Upper lobe of left lung (tissue), 6 donors: ENCODE data around the gene IPO4. TPM values are rescaled to one million over a fixed set of nuclear protein-coding genes. Genes with fewer than 3 reads are reported as not detected.

Experiments used
- ATAC-seq, 2 donors: fragments of 200-7000 bp; cut with Tn5 transposase; one replicate each; pipeline ENCODE4 v1.9.1; 2022; ENCODE audit warnings: mild to moderate bottlenecking in 2 of 2, moderate library complexity in 2 of 2; ENCODE audit not compliant: low FRiP score in 2 of 2
- DNase-seq, 2 donors: peaks; one replicate each; pipeline ENCODE4 v3.0.0-alpha.2; 2019 to 2020
- H3K27ac ChIP-seq, 4 donors: fragments of 200-600 bp; sonication (generic); one replicate each; pipeline ENCODE4 v1.5.1; 2016 to 2019
- H3K27me3 ChIP-seq, 4 donors: fragments of 200-600 bp; sonication (generic); one replicate each; pipeline ENCODE4 v1.5.1; 2017 to 2019
- H3K36me3 ChIP-seq, 4 donors: fragments of 200-600 bp; sonication (generic); one replicate each; pipeline ENCODE4 v1.5.1; 2016 to 2019
- H3K4me1 ChIP-seq, 4 donors: fragments of 200-600 bp; sonication (generic); one replicate each; pipeline ENCODE4 v1.5.1; 2018 to 2019
- H3K4me3 ChIP-seq, 4 donors: fragments of 200-600 bp; sonication (generic); one replicate each; pipeline ENCODE4 v1.5.1; 2017 to 2019; ENCODE audit warnings: mild to moderate bottlenecking in 2 of 4, moderate library complexity in 1 of 4
- H3K9me3 ChIP-seq, 4 donors: fragments of 200-600 bp; sonication (generic); one replicate each; pipeline ENCODE4 v1.5.1; 2018 to 2019
- EP300 ChIP-seq, 4 donors: sonication (generic); formaldehyde crosslinking; IDR thresholded peaks; one replicate each; pipeline ENCODE4 v1.5.1; 2017; ENCODE audit warnings: antibody characterized with exemption in 4 of 4, control low read depth in 2 of 4
- POLR2A ChIP-seq, 4 donors: fragments of 450-650 bp; IDR thresholded peaks; one replicate each; pipeline ENCODE4 v1.5.1; 2016 to 2017; ENCODE audit warnings: antibody characterized with exemption in 4 of 4, mild to moderate bottlenecking in 2 of 4
- POLR2AphosphoS5 ChIP-seq, 2 donors: sonication (generic); formaldehyde crosslinking; IDR thresholded peaks; one replicate each; pipeline ENCODE4 v1.5.1; 2017; ENCODE audit warnings: antibody characterized with exemption in 2 of 2
- WGBS, 2 donors: methylation state at CpG; one replicate each; pipeline ENCODE4 v1.1.5; 2017 to 2018; 5-methylcytosine and 5-hydroxymethylcytosine counted together
- total RNA-seq, 6 donors: library from RNA; depleted of rRNA in 4 of 6; stranded (reverse); fragments of >200 nt in 4 of 6; gene quantifications; one replicate each; pipeline versions ENCODE4 v1.1.0 to v1.2.1, GENCODE V29; 2016 to 2021
- TF ChIP-seq, protein P1 (sequence below), 6 experiments: fragments of 450-650 bp in 4 of 6; fragments of 200-600 bp in 2 of 6; sonication (generic) in 2 of 6; IDR thresholded peaks; one replicate each; pipeline ENCODE4 v1.5.1; 2016 to 2019; ENCODE audit warnings: antibody characterized with exemption in 6 of 6
- donor health status: DM: no; HTN: no; CAD: no; lungs with moderate emphysema.
- donor health status: DM: no; HTN: yes; CAD: no; lungs with severe emphysema.

The IPO4 gene
- total RNA-seq, 6 donors from 2014 or later: 20.8 to 50.3 (median 35.2) TPM

DNA sequence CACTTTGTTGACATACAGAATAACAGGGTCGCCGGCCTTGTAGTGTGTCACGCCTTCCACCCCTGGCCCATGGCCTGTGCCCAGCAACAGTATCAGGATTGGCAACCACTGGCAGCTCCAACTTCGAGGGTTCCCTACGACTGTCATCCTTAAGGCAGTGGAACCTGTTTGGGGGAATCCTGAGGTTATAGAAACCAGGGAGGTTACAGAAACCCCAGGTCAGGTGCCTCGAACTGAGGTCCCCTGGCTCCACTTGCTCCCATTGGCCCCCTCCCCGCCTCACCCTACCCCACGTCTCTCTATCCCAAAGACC, 6.2 kb upstream of the IPO4 start:
- H3K36me3 ChIP-seq: peaks cover 0 to 34% (median 10%) of the 10 kb centered on the region in 4 donors
- TF ChIP-seq POLR2AphosphoS5 (IDR thresholded peaks at IDR 0.05): no peak
- TF ChIP-seq POLR2A (IDR thresholded peaks at IDR 0.05): no peak
- TF ChIP-seq EP300 (IDR thresholded peaks at IDR 0.05): no peak
- H3K27me3 ChIP-seq: no peaks in the 10 kb centered on the region
- H3K4me1 ChIP-seq: peaks cover 26 to 41% (median 30%) of the 10 kb centered on the region in 4 donors
- H3K4me3 ChIP-seq: peak overlapping the region; percentile 65 to 87 (median 79)
- WGBS, 2 donors: 13 to 48% methylated on average over 3 to 8 of the region's 8 CpGs
- no peak for ATAC-seq
- DNase-seq: no peak
- H3K9me3 ChIP-seq: no peaks in the 10 kb centered on the region
- peak overlapping the region; percentile 97 to 100 (median 99) for H3K27ac ChIP-seq

DNA sequence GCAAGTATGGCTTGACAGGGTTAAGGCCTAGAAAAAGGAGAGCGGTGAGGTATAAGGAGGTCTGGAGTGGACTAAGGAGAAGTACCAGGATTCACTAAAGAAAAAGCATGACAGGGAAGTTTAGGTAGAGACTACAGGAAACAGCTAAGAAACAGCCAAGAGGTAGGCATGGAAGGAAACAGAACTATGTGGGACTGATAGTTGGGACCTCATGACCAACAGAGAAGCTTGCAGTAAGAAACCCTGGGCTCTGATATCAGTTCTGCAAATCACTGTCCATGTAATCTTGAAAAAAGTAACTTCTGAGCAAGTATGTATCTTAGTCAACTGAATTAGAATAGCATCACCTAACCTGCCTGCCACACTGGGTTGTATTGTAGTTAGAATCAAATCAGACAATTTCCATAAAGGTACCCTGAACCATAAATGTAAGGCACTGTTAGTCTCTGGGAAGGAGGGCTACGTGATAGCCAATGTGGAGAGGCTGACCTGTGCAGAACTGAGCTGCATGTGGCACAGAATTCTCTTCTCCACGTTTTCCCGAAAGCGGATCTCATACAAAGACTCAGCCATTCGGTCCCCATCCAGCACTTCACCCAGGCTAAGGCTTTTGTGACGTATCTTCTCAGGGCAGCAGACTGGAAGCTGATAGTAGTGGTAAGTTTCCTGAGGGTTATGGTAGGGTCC, 5.7 kb upstream of the IPO4 start:
- H3K27ac ChIP-seq: peak overlapping the region; percentile 97 to 100 (median 99)
- peaks cover 27 to 44% (median 30%) of the 10 kb centered on the region in 4 donors for H3K4me1 ChIP-seq
- 81 to 88% methylated on average over 7 of the region's 7 CpGs for WGBS, 2 donors
- TF ChIP-seq, protein P1, sequence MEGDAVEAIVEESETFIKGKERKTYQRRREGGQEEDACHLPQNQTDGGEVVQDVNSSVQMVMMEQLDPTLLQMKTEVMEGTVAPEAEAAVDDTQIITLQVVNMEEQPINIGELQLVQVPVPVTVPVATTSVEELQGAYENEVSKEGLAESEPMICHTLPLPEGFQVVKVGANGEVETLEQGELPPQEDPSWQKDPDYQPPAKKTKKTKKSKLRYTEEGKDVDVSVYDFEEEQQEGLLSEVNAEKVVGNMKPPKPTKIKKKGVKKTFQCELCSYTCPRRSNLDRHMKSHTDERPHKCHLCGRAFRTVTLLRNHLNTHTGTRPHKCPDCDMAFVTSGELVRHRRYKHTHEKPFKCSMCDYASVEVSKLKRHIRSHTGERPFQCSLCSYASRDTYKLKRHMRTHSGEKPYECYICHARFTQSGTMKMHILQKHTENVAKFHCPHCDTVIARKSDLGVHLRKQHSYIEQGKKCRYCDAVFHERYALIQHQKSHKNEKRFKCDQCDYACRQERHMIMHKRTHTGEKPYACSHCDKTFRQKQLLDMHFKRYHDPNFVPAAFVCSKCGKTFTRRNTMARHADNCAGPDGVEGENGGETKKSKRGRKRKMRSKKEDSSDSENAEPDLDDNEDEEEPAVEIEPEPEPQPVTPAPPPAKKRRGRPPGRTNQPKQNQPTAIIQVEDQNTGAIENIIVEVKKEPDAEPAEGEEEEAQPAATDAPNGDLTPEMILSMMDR (IDR thresholded peaks at IDR 0.05): no peak
- no peak for TF ChIP-seq POLR2A (IDR thresholded peaks at IDR 0.05)
- TF ChIP-seq POLR2AphosphoS5 (IDR thresholded peaks at IDR 0.05): no peak
- no peak for TF ChIP-seq EP300 (IDR thresholded peaks at IDR 0.05)
- H3K4me3 ChIP-seq: peak overlapping the region; percentile 65 to 87 (median 79)
- H3K27me3 ChIP-seq: no peaks in the 10 kb centered on the region
- no peak for DNase-seq
- no peaks in the 10 kb centered on the region for H3K9me3 ChIP-seq
- no peak for ATAC-seq
- H3K36me3 ChIP-seq: peaks cover 0 to 31% (median 10%) of the 10 kb centered on the region in 4 donors

DNA sequence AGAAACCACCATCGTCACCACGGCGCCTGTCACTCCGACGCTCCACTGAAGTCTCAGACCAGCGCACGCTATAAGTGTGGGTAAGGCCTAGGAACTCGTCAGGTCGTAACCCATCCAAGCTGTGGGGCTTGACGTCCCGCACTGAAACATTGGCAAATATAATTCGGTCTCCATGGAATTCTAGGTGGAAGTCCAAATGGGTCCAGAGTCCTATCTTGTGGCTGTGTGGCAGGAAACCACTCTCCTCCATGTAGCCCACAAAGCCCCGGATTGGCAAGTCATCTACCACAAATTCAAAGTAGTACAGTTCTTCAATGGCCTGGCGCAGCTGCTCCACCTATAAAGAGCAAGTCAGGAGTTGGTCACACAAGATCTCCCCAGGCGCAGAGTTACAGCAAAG, 4.3 kb upstream of the IPO4 start:
- TF ChIP-seq, protein P1 (IDR thresholded peaks at IDR 0.05): no peak
- no peak for TF ChIP-seq POLR2A (IDR thresholded peaks at IDR 0.05)
- TF ChIP-seq EP300 (IDR thresholded peaks at IDR 0.05): no peak
- no peak for TF ChIP-seq POLR2AphosphoS5 (IDR thresholded peaks at IDR 0.05)
- peaks cover 0 to 23% (median 10%) of the 10 kb centered on the region in 4 donors for H3K36me3 ChIP-seq
- H3K4me3 ChIP-seq: no peak overlapping the region
- no peak for ATAC-seq
- no peak for DNase-seq
- no peak overlapping the region for H3K27ac ChIP-seq
- H3K27me3 ChIP-seq: no peaks in the 10 kb centered on the region
- H3K9me3 ChIP-seq: no peaks in the 10 kb centered on the region
- H3K4me1 ChIP-seq: peaks cover 34 to 48% (median 39%) of the 10 kb centered on the region in 4 donors
- 93% methylated on average over 13 to 15 of the region's 15 CpGs for WGBS, 2 donors

DNA sequence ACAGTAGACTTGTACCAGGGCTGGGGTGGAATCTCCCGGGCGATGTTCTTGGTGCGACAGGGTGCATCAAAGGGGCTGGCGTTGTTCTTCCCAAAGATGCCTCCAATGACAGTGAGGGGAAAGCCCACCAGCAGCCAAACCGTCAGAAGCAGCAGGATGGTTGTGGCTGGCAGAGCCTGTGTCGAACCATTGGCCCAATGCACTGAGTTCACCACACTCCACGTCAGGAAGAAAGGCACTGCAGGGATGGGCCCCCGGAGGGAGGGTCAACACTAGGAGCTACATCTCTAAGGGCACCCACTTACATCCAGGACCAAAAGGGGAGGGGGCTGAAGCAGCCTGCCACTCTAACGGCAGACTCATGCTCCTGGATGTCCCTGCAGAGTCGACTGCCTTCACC, 1.8 kb upstream of the IPO4 start:
- 89 to 92% methylated on average over 10 of the region's 10 CpGs for whole genome bisulfite sequencing, 2 donors
- H3K27me3 ChIP-seq: no peaks in the 10 kb centered on the region
- DNase-seq (no peak), ATAC-seq (no peak)
- no peaks in the 10 kb centered on the region for H3K9me3 ChIP-seq
- peaks cover 0 to 39% (median 22%) of the 10 kb centered on the region in 4 donors for H3K36me3 ChIP-seq
- H3K4me3 ChIP-seq: no peak overlapping the region
- H3K27ac ChIP-seq: no peak overlapping the region
- H3K4me1 ChIP-seq: peaks cover 24 to 37% (median 29%) of the 10 kb centered on the region in 4 donors
- TF ChIP-seq EP300 (IDR thresholded peaks at IDR 0.05): no peak
- no peak for TF ChIP-seq POLR2AphosphoS5 (IDR thresholded peaks at IDR 0.05)
- no peak for TF ChIP-seq POLR2A (IDR thresholded peaks at IDR 0.05)
- TF ChIP-seq, protein P1 (IDR thresholded peaks at IDR 0.05): no peak

DNA sequence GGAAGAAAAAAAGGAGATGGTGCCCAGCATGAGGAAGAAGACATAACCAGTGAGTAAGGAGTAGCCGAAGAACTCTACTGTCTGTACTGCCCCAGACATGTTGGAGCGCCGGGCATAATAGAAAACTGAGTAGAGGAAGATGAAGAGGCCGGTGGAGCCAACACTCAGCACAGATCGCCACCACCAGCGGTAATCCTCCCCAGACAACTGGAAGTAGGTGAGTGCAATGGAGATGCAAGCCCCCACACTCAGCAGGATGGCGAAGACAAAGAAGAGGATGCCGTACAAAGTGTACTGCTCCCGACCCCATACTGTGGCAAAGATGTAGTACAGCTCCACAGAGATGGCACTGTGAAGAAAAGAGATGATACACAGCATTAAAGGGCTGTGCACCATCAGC, 844 bp upstream of the IPO4 start:
- Histone ChIP-seq H3K36me3 (peaks cover 0 to 49% (median 32%) of the 10 kb centered on the region in 4 donors), H3K4me3 (no peak overlapping the region), H3K27me3 (no peaks in the 10 kb centered on the region), H3K27ac (peak overlapping the region in 1 of 4 donors; percentile 67), H3K9me3 (no peaks in the 10 kb centered on the region), H3K4me1 (peaks cover 20 to 30% (median 24%) of the 10 kb centered on the region in 4 donors)
- DNase-seq (no peak), ATAC-seq (no peak)
- 91 to 96% methylated on average over 9 of the region's 9 CpGs for WGBS, 2 donors
- TF ChIP-seq POLR2AphosphoS5 (IDR thresholded peaks at IDR 0.05): no peak
- TF ChIP-seq, protein P1 (IDR thresholded peaks at IDR 0.05): no peak
- no peak for TF ChIP-seq POLR2A (IDR thresholded peaks at IDR 0.05)
- TF ChIP-seq EP300 (IDR thresholded peaks at IDR 0.05): no peak
